Activated CD8-positive, alpha-beta memory T cell treated with anti-CD3 and anti-CD28 coated beads, Interleukin-2, amount 50 U/mL, for 24 hours (primary cell): ENCODE results near the gene RUNX1.

Experiments
- DNase-seq: peaks from one replicate; pipeline ENCODE4 v3.0.0-alpha.2; 2020; ENCODE audit errors: extremely low read depth

The RUNX1 gene

DNA sequence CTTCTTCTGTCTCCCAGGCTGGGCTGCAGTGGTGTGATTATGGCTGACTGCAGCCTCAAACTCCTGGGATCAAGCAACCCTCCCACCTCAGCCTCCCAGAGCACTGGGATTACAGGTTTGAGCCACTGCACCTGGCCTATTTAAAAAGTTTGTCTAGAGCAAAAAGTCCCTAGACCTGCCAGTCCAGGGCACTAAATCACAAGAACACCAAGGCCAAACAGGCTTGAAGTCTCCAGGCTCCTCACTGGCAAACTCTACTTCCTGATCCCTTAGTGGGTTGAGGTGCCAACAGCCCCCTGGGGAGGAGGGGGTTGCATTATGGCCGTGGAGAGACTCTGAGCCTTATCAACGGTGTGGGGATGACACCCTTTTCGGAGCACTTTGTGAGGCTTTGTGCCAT is 304.3 kb downstream of the RUNX1 start:
- DNase-seq = no peak

DNA sequence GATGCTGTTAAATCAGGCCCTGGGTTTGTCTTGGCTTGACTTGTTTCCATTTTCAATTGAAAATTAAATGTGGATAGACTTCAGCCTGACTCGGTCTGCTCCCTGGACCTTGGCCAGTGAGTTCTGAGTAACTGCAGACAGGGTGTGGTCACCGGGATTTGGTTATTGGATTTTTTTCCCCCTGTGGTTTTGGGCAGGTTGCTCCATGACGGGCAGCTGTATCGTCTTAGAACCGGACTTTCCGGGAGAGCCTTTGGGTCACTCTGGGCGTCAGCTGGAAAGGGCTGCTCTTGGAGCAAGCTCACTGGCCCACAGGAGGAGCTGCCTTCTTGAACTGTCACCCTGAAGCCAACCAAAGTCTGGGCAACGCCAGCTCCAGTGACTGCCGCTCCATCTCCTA is 305.3 kb downstream of the RUNX1 start:
- DNase-seq = no peak

DNA sequence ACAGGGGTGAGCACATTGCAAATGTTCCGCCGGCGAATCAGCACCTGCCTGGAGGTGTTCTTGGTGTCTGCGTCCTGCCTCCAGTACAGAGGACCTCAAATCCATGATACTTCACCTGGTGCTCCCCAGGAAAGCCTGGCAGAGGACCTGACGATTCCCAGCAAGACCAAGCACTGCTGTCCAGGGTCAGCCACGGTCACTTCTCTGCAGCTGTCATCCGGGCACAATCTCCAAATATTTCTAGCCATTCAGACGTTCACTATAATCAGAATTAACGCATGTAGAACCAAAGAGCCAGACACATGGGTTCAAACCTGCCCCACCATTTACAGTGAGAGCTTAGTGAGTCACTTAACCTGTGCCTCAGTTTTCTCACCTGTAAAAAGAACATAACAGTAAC is 305.8 kb downstream of the RUNX1 start:
- no peak for DNase-seq

DNA sequence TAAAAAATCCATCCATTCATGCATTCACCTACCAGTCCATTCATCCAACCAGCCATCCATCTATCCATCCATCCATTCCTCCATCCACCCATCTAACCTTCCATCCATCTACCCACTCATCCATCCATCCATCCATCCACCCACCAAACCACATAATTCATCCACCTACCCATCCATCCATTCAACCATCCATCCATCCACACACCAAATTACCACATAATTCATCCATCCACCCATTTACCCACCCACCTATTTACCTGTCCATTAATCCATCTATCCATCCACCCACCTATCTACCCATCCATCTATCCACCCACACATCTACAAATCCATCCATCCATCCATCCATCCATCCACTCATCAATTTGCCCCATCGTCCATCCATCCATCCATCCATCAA is 308.9 kb downstream of the RUNX1 start:
- DNase-seq = no peak
